ENCODE data around the gene PRR32. TPM values are rescaled to one million over a fixed set of nuclear protein-coding genes. Genes with fewer than 3 reads are reported as not detected.
A peak's percentile ranks its signal among the peaks of the same experiment; 100 is the strongest.

PRR32 gene
- total and polyA plus RNA-seq, 10 donors = 0.06 to 0.40 (median 0.13) TPM; not detected in 6

GRCh38 chrX:126815806-126816205 is 3.7 kb upstream of the PRR32 start:
- Histone ChIP-seq H3K9me3 (peaks cover 0 to 8% (median 0%) of the 10 kb centered on the region in 8 donors), H3K27ac (no peak overlapping the region), H3K4me3 (no peak overlapping the region), H3K4me1 (no peaks in the 10 kb centered on the region), H3K27me3 (replicated peaks in 1 of 7) (no peaks in the 10 kb centered on the region), H3K36me3 (no peaks in the 10 kb centered on the region)
- intact Hi-C loops (cut with DNase I; ENCODE audit: low total_unique reads) = no loop called here
- no peak for DNase-seq
- TF ChIP-seq POLR2AphosphoS5 (IDR thresholded peaks at IDR 0.05) (no peak), POLR2A (IDR thresholded peaks at IDR 0.05) (no peak)
- WGBS, 5 donors = 31 to 64% (median 35%) methylated on average over 1 of the region's 1 CpG

- Histone ChIP-seq H3K4me1 (no peaks in the 10 kb centered on the region), H3K27ac (peak overlapping the region in 1 of 8 donors; percentile 21), H3K4me3 (no peak overlapping the region), H3K36me3 (no peaks in the 10 kb centered on the region), H3K9me3 (no peaks in the 10 kb centered on the region), H3K27me3 (replicated peaks in 1 of 7) (no peaks in the 10 kb centered on the region)
- 67 to 81% (median 73%) methylated on average over 12 to 13 of the region's 13 CpGs for WGBS, 5 donors
- DNase-seq = no peak
- TF ChIP-seq POLR2AphosphoS5 (IDR thresholded peaks at IDR 0.05) (peak in 1 of 3 donors; percentile 33), POLR2A (IDR thresholded peaks at IDR 0.05) (no peak)
- intact Hi-C loops (cut with DNase I; ENCODE audit: low total_unique reads) = no loop called here
These were observed 1.3 kb downstream of the PRR32 start for GRCh38 chrX:126820700-126821420.

GRCh38 chrX:126824338-126825007 is 4.9 kb downstream of the PRR32 start:
- WGBS, 5 donors = 51 to 84% (median 82%) methylated on average over 2 of the region's 2 CpGs
- Histone ChIP-seq H3K4me1 (no peaks in the 10 kb centered on the region), H3K27ac (no peak overlapping the region), H3K27me3 (replicated peaks in 1 of 7) (no peaks in the 10 kb centered on the region), H3K9me3 (no peaks in the 10 kb centered on the region), H3K36me3 (no peaks in the 10 kb centered on the region), H3K4me3 (no peak overlapping the region)
- no peak for DNase-seq
- intact Hi-C loops (cut with DNase I; ENCODE audit: low total_unique reads) = no loop called here
- TF ChIP-seq POLR2AphosphoS5 (IDR thresholded peaks at IDR 0.05) = no peak
- no peak for TF ChIP-seq POLR2A (IDR thresholded peaks at IDR 0.05)
- no peak for TF ChIP-seq CTCF (IDR thresholded peaks at IDR 0.05 in 8 of 11, conservative IDR thresholded peaks at IDR 0.05 in 3 of 11)

- Histone ChIP-seq H3K36me3 (no peaks in the 10 kb centered on the region), H3K9me3 (no peaks in the 10 kb centered on the region), H3K27me3 (replicated peaks in 1 of 7) (no peaks in the 10 kb centered on the region), H3K27ac (no peak overlapping the region), H3K4me1 (no peaks in the 10 kb centered on the region), H3K4me3 (no peak overlapping the region)
- WGBS, 5 donors = 43 to 84% (median 63%) methylated on average over 1 of the region's 1 CpG
- intact Hi-C loops (cut with DNase I; ENCODE audit: low total_unique reads) = no loop called here
- DNase-seq = no peak
- TF ChIP-seq CTCF (IDR thresholded peaks at IDR 0.05 in 8 of 11, conservative IDR thresholded peaks at IDR 0.05 in 3 of 11) = no peak
These were observed 6.2 kb downstream of the PRR32 start for GRCh38 chrX:126825566-126826193.

GRCh38 chrX:126836186-126836585 is 16.7 kb downstream of the PRR32 start:
- TF ChIP-seq POLR2A (IDR thresholded peaks at IDR 0.05) = no peak
- TF ChIP-seq POLR2AphosphoS5 (IDR thresholded peaks at IDR 0.05) = no peak
- TF ChIP-seq CTCF (IDR thresholded peaks at IDR 0.05 in 8 of 11, conservative IDR thresholded peaks at IDR 0.05 in 3 of 11) = no peak
- Histone ChIP-seq H3K9me3 (no peaks in the 10 kb centered on the region), H3K27ac (peak overlapping the region in 4 of 8 donors; percentile 6 to 38 (median 30)), H3K27me3 (replicated peaks in 1 of 7) (no peaks in the 10 kb centered on the region), H3K4me1 (no peaks in the 10 kb centered on the region), H3K36me3 (no peaks in the 10 kb centered on the region), H3K4me3 (no peak overlapping the region)
- intact Hi-C loops (cut with DNase I; ENCODE audit: low total_unique reads) = no loop called here
- DNase-seq = no peak
- 48 to 72% (median 60%) methylated on average over 2 of the region's 2 CpGs for WGBS, 5 donors

Data from spleen (tissue), 11 donors.